ENCODE data around the gene CCDC71.

DNA sequence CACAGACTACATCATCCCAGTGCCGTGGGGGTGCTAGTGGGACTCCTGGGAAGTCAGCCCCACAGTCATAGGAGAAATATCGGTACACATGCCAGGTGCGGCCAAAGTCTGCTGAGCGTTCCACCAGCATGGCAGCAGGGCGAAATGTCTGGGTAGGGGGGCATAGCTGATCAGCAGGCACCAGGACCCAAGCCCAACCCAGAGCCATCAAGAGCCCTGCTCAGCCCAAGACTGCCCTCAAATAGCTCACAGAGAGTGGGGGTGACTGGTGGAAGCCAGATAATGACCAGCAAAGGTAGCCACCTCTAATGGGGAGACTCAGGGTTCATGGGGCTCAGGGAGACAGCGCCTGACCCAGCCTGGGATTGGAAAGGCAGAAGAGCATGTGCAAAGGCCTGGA, 34.6 kb downstream of the CCDC71 start:
- TF ChIP-seq, protein P1, sequence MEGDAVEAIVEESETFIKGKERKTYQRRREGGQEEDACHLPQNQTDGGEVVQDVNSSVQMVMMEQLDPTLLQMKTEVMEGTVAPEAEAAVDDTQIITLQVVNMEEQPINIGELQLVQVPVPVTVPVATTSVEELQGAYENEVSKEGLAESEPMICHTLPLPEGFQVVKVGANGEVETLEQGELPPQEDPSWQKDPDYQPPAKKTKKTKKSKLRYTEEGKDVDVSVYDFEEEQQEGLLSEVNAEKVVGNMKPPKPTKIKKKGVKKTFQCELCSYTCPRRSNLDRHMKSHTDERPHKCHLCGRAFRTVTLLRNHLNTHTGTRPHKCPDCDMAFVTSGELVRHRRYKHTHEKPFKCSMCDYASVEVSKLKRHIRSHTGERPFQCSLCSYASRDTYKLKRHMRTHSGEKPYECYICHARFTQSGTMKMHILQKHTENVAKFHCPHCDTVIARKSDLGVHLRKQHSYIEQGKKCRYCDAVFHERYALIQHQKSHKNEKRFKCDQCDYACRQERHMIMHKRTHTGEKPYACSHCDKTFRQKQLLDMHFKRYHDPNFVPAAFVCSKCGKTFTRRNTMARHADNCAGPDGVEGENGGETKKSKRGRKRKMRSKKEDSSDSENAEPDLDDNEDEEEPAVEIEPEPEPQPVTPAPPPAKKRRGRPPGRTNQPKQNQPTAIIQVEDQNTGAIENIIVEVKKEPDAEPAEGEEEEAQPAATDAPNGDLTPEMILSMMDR (tag by site-specific recombination; IDR thresholded peaks at IDR 0.05): no peak
- TF ChIP-seq ZBTB1 (tag by site-specific recombination; IDR thresholded peaks at IDR 0.05) (no peak), GLIS1 (tag by site-specific recombination; IDR thresholded peaks at IDR 0.05) (no peak), ZNF830 (tag by site-specific recombination; IDR thresholded peaks at IDR 0.05; ENCODE audit: low read depth) (no peak), TCF7L2 (IDR thresholded peaks at IDR 0.05; ENCODE audit: borderline replicate concordance, low read depth, low read length) (no peak), ZNF664 (tag by site-specific recombination; IDR thresholded peaks at IDR 0.05) (no peak), ZNF549 (tag by site-specific recombination; IDR thresholded peaks at IDR 0.05) (no peak)
- TF ChIP-seq, protein P2, sequence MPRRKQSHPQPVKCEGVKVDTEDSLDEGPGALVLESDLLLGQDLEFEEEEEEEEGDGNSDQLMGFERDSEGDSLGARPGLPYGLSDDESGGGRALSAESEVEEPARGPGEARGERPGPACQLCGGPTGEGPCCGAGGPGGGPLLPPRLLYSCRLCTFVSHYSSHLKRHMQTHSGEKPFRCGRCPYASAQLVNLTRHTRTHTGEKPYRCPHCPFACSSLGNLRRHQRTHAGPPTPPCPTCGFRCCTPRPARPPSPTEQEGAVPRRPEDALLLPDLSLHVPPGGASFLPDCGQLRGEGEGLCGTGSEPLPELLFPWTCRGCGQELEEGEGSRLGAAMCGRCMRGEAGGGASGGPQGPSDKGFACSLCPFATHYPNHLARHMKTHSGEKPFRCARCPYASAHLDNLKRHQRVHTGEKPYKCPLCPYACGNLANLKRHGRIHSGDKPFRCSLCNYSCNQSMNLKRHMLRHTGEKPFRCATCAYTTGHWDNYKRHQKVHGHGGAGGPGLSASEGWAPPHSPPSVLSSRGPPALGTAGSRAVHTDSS (tag by site-specific recombination; IDR thresholded peaks at IDR 0.05): no peak
- TF ChIP-seq, protein P3, sequence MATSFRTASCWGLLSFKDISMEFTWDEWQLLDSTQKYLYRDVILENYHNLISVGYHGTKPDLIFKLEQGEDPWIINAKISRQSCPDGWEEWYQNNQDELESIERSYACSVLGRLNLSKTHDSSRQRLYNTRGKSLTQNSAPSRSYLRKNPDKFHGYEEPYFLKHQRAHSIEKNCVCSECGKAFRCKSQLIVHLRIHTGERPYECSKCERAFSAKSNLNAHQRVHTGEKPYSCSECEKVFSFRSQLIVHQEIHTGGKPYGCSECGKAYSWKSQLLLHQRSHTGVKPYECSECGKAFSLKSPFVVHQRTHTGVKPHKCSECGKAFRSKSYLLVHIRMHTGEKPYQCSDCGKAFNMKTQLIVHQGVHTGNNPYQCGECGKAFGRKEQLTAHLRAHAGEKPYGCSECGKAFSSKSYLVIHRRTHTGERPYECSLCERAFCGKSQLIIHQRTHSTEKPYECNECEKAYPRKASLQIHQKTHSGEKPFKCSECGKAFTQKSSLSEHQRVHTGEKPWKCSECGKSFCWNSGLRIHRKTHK (tag by site-specific recombination; IDR thresholded peaks at IDR 0.05): no peak
- TF ChIP-seq, protein P4, sequence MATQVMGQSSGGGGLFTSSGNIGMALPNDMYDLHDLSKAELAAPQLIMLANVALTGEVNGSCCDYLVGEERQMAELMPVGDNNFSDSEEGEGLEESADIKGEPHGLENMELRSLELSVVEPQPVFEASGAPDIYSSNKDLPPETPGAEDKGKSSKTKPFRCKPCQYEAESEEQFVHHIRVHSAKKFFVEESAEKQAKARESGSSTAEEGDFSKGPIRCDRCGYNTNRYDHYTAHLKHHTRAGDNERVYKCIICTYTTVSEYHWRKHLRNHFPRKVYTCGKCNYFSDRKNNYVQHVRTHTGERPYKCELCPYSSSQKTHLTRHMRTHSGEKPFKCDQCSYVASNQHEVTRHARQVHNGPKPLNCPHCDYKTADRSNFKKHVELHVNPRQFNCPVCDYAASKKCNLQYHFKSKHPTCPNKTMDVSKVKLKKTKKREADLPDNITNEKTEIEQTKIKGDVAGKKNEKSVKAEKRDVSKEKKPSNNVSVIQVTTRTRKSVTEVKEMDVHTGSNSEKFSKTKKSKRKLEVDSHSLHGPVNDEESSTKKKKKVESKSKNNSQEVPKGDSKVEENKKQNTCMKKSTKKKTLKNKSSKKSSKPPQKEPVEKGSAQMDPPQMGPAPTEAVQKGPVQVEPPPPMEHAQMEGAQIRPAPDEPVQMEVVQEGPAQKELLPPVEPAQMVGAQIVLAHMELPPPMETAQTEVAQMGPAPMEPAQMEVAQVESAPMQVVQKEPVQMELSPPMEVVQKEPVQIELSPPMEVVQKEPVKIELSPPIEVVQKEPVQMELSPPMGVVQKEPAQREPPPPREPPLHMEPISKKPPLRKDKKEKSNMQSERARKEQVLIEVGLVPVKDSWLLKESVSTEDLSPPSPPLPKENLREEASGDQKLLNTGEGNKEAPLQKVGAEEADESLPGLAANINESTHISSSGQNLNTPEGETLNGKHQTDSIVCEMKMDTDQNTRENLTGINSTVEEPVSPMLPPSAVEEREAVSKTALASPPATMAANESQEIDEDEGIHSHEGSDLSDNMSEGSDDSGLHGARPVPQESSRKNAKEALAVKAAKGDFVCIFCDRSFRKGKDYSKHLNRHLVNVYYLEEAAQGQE (tag by site-specific recombination; IDR thresholded peaks at IDR 0.05): no peak
- TF ChIP-seq, protein P5, sequence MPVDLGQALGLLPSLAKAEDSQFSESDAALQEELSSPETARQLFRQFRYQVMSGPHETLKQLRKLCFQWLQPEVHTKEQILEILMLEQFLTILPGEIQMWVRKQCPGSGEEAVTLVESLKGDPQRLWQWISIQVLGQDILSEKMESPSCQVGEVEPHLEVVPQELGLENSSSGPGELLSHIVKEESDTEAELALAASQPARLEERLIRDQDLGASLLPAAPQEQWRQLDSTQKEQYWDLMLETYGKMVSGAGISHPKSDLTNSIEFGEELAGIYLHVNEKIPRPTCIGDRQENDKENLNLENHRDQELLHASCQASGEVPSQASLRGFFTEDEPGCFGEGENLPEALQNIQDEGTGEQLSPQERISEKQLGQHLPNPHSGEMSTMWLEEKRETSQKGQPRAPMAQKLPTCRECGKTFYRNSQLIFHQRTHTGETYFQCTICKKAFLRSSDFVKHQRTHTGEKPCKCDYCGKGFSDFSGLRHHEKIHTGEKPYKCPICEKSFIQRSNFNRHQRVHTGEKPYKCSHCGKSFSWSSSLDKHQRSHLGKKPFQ (tag by site-specific recombination; IDR thresholded peaks at IDR 0.05): no peak
- TF ChIP-seq, protein P6, sequence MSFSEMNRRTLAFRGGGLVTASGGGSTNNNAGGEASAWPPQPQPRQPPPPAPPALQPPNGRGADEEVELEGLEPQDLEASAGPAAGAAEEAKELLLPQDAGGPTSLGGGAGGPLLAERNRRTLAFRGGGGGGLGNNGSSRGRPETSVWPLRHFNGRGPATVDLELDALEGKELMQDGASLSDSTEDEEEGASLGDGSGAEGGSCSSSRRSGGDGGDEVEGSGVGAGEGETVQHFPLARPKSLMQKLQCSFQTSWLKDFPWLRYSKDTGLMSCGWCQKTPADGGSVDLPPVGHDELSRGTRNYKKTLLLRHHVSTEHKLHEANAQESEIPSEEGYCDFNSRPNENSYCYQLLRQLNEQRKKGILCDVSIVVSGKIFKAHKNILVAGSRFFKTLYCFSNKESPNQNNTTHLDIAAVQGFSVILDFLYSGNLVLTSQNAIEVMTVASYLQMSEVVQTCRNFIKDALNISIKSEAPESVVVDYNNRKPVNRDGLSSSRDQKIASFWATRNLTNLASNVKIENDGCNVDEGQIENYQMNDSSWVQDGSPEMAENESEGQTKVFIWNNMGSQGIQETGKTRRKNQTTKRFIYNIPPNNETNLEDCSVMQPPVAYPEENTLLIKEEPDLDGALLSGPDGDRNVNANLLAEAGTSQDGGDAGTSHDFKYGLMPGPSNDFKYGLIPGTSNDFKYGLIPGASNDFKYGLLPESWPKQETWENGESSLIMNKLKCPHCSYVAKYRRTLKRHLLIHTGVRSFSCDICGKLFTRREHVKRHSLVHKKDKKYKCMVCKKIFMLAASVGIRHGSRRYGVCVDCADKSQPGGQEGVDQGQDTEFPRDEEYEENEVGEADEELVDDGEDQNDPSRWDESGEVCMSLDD (tag by site-specific recombination; IDR thresholded peaks at IDR 0.05): no peak

Data from HEK293 (cell line).